Thyroid gland (tissue), 4 donors: ENCODE results near the gene DPP10.

Source experiments
- POLR2A ChIP-seq, 2 donors: fragments of 450-650 bp; IDR thresholded peaks; one replicate each; pipeline ENCODE4 v1.6.1; 2017; ENCODE audit warnings: antibody characterized with exemption in 2 of 2, mild to moderate bottlenecking in 2 of 2, moderate library complexity in 1 of 2
- TF ChIP-seq, protein P1 (sequence below), 6 experiments: fragments of 200-600 bp in 3 of 6; fragments of 450-650 bp in 3 of 6; sonication (generic) in 3 of 6; IDR thresholded peaks; one replicate each; pipeline ENCODE4 v1.5.1; 2016 to 2019; ENCODE audit warnings: antibody characterized with exemption in 6 of 6, mild to moderate bottlenecking in 2 of 6, inconsistent platforms in 1 of 6, moderate library complexity in 1 of 6

DNA sequence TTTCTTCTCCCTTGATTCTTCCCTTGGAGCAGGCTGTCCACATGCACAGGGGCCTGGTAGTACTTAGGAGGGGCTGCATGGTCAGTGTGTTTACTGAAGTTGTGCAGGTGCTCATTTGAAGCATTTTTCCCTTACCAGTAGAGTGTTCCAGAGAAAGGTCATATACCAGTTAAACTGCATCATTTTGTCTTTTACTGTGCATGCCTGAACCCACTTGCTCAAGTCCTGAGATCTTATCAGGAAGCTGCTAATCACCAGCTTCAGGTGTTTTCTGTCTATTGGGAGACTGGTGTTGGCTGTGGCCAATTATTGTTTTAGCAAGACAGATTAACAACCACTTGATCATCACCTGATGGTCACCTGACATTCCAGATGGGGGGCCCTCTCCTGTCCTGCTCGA is 676.6 kb downstream of the DPP10 start:
- TF ChIP-seq, protein P1, sequence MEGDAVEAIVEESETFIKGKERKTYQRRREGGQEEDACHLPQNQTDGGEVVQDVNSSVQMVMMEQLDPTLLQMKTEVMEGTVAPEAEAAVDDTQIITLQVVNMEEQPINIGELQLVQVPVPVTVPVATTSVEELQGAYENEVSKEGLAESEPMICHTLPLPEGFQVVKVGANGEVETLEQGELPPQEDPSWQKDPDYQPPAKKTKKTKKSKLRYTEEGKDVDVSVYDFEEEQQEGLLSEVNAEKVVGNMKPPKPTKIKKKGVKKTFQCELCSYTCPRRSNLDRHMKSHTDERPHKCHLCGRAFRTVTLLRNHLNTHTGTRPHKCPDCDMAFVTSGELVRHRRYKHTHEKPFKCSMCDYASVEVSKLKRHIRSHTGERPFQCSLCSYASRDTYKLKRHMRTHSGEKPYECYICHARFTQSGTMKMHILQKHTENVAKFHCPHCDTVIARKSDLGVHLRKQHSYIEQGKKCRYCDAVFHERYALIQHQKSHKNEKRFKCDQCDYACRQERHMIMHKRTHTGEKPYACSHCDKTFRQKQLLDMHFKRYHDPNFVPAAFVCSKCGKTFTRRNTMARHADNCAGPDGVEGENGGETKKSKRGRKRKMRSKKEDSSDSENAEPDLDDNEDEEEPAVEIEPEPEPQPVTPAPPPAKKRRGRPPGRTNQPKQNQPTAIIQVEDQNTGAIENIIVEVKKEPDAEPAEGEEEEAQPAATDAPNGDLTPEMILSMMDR (IDR thresholded peaks at IDR 0.05): no peak
- no peak for TF ChIP-seq POLR2A (IDR thresholded peaks at IDR 0.05)
